HT-29 (cell line): ENCODE results near the gene KPNA2. TPM values are rescaled to one million over a fixed set of nuclear protein-coding genes. Genes with fewer than 3 reads are reported as not detected.
"Not testable (repeated sequence)": the region's sequence is repeated elsewhere in the genome, so short reads cannot be mapped to it uniquely, and the experiment has no call there.

Experiments used
- DNase-seq: peaks from one replicate; pipeline ENCODE4 v3.0.0-alpha.2; 2015; ENCODE audit warnings: low spot score
- total RNA-seq: library from RNA; depleted of rRNA; stranded (reverse); fragments of >200 nt; shearing (Covaris generic); gene quantifications from 2 replicates; pipeline ENCODE4 v1.2.3, GENCODE V29; 2014

The KPNA2 gene
- total RNA-seq, 1 experiment from 2014 or later, result 150 TPM

GRCh38 chr17:68054296-68054900 is 18.9 kb downstream of the KPNA2 start:
- DNase-seq, result no peak

- DNase-seq, result peak; percentile 58
Measured at GRCh38 chr17:68057531-68057952, 22.0 kb downstream of the KPNA2 start.

GRCh38 chr17:68060336-68060735 is 24.8 kb downstream of the KPNA2 start:
- DNase-seq, result no peak

- DNase-seq, result no peak
Measured at GRCh38 chr17:68061512-68062313, 26.2 kb downstream of the KPNA2 start.

- not testable (repeated sequence) for DNase-seq
Measured at GRCh38 chr17:68065366-68065765, 29.8 kb downstream of the KPNA2 start.

GRCh38 chr17:68068512-68068911 is 33.0 kb downstream of the KPNA2 start:
- DNase-seq, result not testable (repeated sequence)

GRCh38 chr17:68070582-68071444 is 35.3 kb downstream of the KPNA2 start:
- DNase-seq, result not testable (repeated sequence)

GRCh38 chr17:68074279-68074678 is 38.7 kb downstream of the KPNA2 start:
- DNase-seq, result no peak

- DNase-seq, result not testable (repeated sequence)
Measured at GRCh38 chr17:68075953-68076607, 40.5 kb downstream of the KPNA2 start.

- DNase-seq, result not testable (repeated sequence)
Measured at GRCh38 chr17:68077498-68077897, 42.0 kb downstream of the KPNA2 start.

- no peak for DNase-seq
Measured at GRCh38 chr17:68080411-68081150, 45.0 kb downstream of the KPNA2 start.

- DNase-seq, result not testable (repeated sequence)
Measured at GRCh38 chr17:68081305-68082265, 46.0 kb downstream of the KPNA2 start.

GRCh38 chr17:68085771-68086381 is 50.3 kb downstream of the KPNA2 start:
- DNase-seq, result peak; percentile 79

- not testable (repeated sequence) for DNase-seq
Measured at GRCh38 chr17:68086666-68087065, 51.1 kb downstream of the KPNA2 start.

- DNase-seq, result not testable (repeated sequence)
Measured at GRCh38 chr17:68087131-68087623, 51.6 kb downstream of the KPNA2 start.

GRCh38 chr17:68087851-68088250 is 52.3 kb downstream of the KPNA2 start:
- DNase-seq, result no peak

- peak; percentile 90 for DNase-seq
Measured at GRCh38 chr17:68089881-68090280, 54.3 kb downstream of the KPNA2 start.

- no peak for DNase-seq
Measured at GRCh38 chr17:68094481-68095078, 59.0 kb downstream of the KPNA2 start.
